Vagina (tissue), 2 donors: Measurements from ENCODE around the gene NOTCH1.

ENCODE experiments used
- POLR2A ChIP-seq, 2 donors: fragments of 450-650 bp; IDR thresholded peaks; one replicate each; pipeline ENCODE4 v1.6.1; 2017; ENCODE audit warnings: antibody characterized with exemption in 2 of 2, mild to moderate bottlenecking in 2 of 2, moderate library complexity in 2 of 2
- TF ChIP-seq, protein P1 (sequence below), 3 experiments: fragments of 450-650 bp in 2 of 3; fragments of 200-600 bp in 1 of 3; sonication (generic) in 1 of 3; IDR thresholded peaks; one replicate each; pipeline ENCODE4 v1.5.1; 2017 to 2019; ENCODE audit warnings: antibody characterized with exemption in 3 of 3, mild to moderate bottlenecking in 2 of 3, moderate library complexity in 2 of 3

DNA sequence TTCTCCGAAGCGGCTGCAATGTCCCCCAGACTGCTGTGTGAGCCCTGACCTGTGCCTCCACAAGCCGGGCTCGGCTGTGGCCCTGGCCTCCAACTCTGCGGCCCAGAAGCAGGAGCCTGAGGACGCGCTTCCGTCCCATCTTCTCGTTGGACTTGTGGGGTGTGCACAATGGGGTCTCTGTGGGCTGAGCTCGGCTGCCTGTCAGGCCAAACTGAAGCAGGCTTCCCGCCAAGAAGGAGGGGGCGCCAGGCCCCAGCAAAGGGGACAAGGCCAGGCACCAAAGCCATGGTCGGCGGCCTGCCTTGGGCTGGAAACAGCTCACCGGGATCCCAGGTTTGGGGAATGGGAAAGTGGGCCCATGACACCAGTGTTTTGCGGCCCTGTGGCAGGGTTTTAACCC lies 4.1 kb downstream of the NOTCH1 start:
- no peak for TF ChIP-seq POLR2A (IDR thresholded peaks at IDR 0.05)
- TF ChIP-seq, protein P1, sequence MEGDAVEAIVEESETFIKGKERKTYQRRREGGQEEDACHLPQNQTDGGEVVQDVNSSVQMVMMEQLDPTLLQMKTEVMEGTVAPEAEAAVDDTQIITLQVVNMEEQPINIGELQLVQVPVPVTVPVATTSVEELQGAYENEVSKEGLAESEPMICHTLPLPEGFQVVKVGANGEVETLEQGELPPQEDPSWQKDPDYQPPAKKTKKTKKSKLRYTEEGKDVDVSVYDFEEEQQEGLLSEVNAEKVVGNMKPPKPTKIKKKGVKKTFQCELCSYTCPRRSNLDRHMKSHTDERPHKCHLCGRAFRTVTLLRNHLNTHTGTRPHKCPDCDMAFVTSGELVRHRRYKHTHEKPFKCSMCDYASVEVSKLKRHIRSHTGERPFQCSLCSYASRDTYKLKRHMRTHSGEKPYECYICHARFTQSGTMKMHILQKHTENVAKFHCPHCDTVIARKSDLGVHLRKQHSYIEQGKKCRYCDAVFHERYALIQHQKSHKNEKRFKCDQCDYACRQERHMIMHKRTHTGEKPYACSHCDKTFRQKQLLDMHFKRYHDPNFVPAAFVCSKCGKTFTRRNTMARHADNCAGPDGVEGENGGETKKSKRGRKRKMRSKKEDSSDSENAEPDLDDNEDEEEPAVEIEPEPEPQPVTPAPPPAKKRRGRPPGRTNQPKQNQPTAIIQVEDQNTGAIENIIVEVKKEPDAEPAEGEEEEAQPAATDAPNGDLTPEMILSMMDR (IDR thresholded peaks at IDR 0.05), result no peak
